Measurements from ENCODE around the gene DCC. TPM values are rescaled to one million over a fixed set of nuclear protein-coding genes. Genes with fewer than 3 reads are reported as not detected.

DCC gene
- total and polyA plus RNA-seq, 2 donors (not counting 1 experiment from before 2014, with no cell fraction given): 0.14 TPM; not detected in 1

DNA sequence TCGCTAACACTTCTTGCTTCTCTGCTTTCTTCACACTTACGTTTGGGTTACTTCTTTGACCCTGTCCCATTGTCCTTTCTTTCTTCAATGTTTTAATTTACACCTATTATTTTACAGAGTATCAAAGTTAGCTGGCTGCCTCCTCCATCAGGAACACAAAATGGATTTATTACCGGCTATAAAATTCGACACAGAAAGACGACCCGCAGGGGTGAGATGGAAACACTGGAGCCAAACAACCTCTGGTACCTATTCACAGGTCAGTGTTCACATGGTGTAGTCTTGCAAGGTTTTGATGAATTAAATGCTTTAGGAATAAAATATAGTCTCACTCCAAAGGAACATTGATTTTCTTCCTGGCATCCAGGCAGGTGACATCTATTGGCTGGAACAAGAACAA lies 965.5 kb downstream of the DCC start:
- Histone ChIP-seq H3K36me3 (ENCODE audit: control insufficient read depth, insufficient read depth, low read length) (no peaks in the 10 kb centered on the region), H3K27me3 (ENCODE audit: control insufficient read depth, insufficient read depth, low read length) (no peaks in the 10 kb centered on the region), H3K4me1 (ENCODE audit: control insufficient read depth, extremely low read depth, insufficient read depth, low read length) (no peaks in the 10 kb centered on the region), H2AFZ (ENCODE audit: low read length) (no peak overlapping the region), H3K4me3 (replicated peaks in 1 of 4; ENCODE audit: control extremely low read depth in 1 of 4, insufficient read depth in 1 of 4, low read depth in 3 of 4, low read length in 4 of 4) (no peak overlapping the region), H4K20me1 (ENCODE audit: control insufficient read depth, extremely low read depth, insufficient read depth, low read length) (no peaks in the 10 kb centered on the region), H3K79me2 (ENCODE audit: control insufficient read depth, insufficient read depth, low read length) (no peaks in the 10 kb centered on the region), H3K27ac (ENCODE audit: insufficient read depth, low read length) (no peak overlapping the region), H3K4me2 (ENCODE audit: extremely low read depth, insufficient read depth, low read length) (no peak overlapping the region), H3K9me3 (ENCODE audit: control insufficient read depth, insufficient read depth, low read depth, low read length) (no peaks in the 10 kb centered on the region), H3K9ac (ENCODE audit: insufficient read depth, low read length) (no peak overlapping the region)
- DNase-seq (ENCODE audit: low read depth in 2 of 2): no peak
- no peak for TF ChIP-seq EZH2 (IDR thresholded peaks at IDR 0.05; ENCODE audit: low read length, missing control alignments)

- H3K4me3 ChIP-seq (replicated peaks in 1 of 4; ENCODE audit: control extremely low read depth in 1 of 4, insufficient read depth in 1 of 4, low read depth in 3 of 4, low read length in 4 of 4): no peak overlapping the region
- H3K27ac ChIP-seq (ENCODE audit: insufficient read depth, low read length): no peak overlapping the region
- TF ChIP-seq, protein P1, sequence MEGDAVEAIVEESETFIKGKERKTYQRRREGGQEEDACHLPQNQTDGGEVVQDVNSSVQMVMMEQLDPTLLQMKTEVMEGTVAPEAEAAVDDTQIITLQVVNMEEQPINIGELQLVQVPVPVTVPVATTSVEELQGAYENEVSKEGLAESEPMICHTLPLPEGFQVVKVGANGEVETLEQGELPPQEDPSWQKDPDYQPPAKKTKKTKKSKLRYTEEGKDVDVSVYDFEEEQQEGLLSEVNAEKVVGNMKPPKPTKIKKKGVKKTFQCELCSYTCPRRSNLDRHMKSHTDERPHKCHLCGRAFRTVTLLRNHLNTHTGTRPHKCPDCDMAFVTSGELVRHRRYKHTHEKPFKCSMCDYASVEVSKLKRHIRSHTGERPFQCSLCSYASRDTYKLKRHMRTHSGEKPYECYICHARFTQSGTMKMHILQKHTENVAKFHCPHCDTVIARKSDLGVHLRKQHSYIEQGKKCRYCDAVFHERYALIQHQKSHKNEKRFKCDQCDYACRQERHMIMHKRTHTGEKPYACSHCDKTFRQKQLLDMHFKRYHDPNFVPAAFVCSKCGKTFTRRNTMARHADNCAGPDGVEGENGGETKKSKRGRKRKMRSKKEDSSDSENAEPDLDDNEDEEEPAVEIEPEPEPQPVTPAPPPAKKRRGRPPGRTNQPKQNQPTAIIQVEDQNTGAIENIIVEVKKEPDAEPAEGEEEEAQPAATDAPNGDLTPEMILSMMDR (conservative IDR thresholded peaks at IDR 0.05 in 1 of 2, IDR thresholded peaks at IDR 0.05 in 1 of 2; ENCODE audit: low read depth in 1 of 2, low read length in 2 of 2): no peak
- TF ChIP-seq EZH2 (IDR thresholded peaks at IDR 0.05; ENCODE audit: low read length, missing control alignments): no peak
- no peak overlapping the region for H3K9ac ChIP-seq (ENCODE audit: insufficient read depth, low read length)
- no peaks in the 10 kb centered on the region for H3K9me3 ChIP-seq (ENCODE audit: control insufficient read depth, insufficient read depth, low read depth, low read length)
- H3K4me1 ChIP-seq (ENCODE audit: control insufficient read depth, extremely low read depth, insufficient read depth, low read length): no peaks in the 10 kb centered on the region
- no peak overlapping the region for H3K4me2 ChIP-seq (ENCODE audit: extremely low read depth, insufficient read depth, low read length)
- no peaks in the 10 kb centered on the region for H3K36me3 ChIP-seq (ENCODE audit: control insufficient read depth, insufficient read depth, low read length)
- H3K79me2 ChIP-seq (ENCODE audit: control insufficient read depth, insufficient read depth, low read length): no peaks in the 10 kb centered on the region
- H4K20me1 ChIP-seq (ENCODE audit: control insufficient read depth, extremely low read depth, insufficient read depth, low read length): no peaks in the 10 kb centered on the region
- no peak overlapping the region for H2AFZ ChIP-seq (ENCODE audit: low read length)
- no peak for DNase-seq (ENCODE audit: low read depth in 2 of 2)
- no peaks in the 10 kb centered on the region for H3K27me3 ChIP-seq (ENCODE audit: control insufficient read depth, insufficient read depth, low read length)
Measured at GRCh38 chr18:53319628-53320027, 979.6 kb downstream of the DCC start.

GRCh38 chr18:53322163-53322562 lies 982.2 kb downstream of the DCC start:
- no peaks in the 10 kb centered on the region for H3K27me3 ChIP-seq (ENCODE audit: control insufficient read depth, insufficient read depth, low read length)
- H3K27ac ChIP-seq (ENCODE audit: insufficient read depth, low read length): no peak overlapping the region
- H3K79me2 ChIP-seq (ENCODE audit: control insufficient read depth, insufficient read depth, low read length): no peaks in the 10 kb centered on the region
- DNase-seq (ENCODE audit: low read depth in 2 of 2): no peak
- H3K36me3 ChIP-seq (ENCODE audit: control insufficient read depth, insufficient read depth, low read length): no peaks in the 10 kb centered on the region
- TF ChIP-seq EZH2 (IDR thresholded peaks at IDR 0.05; ENCODE audit: low read length, missing control alignments): no peak
- TF ChIP-seq, protein P1 (conservative IDR thresholded peaks at IDR 0.05 in 1 of 2, IDR thresholded peaks at IDR 0.05 in 1 of 2; ENCODE audit: low read depth in 1 of 2, low read length in 2 of 2): no peak
- H4K20me1 ChIP-seq (ENCODE audit: control insufficient read depth, extremely low read depth, insufficient read depth, low read length): no peaks in the 10 kb centered on the region
- no peaks in the 10 kb centered on the region for H3K9me3 ChIP-seq (ENCODE audit: control insufficient read depth, insufficient read depth, low read depth, low read length)
- H3K9ac ChIP-seq (ENCODE audit: insufficient read depth, low read length): no peak overlapping the region
- no peaks in the 10 kb centered on the region for H3K4me1 ChIP-seq (ENCODE audit: control insufficient read depth, extremely low read depth, insufficient read depth, low read length)
- H2AFZ ChIP-seq (ENCODE audit: low read length): no peak overlapping the region
- H3K4me3 ChIP-seq (replicated peaks in 1 of 4; ENCODE audit: control extremely low read depth in 1 of 4, insufficient read depth in 1 of 4, low read depth in 3 of 4, low read length in 4 of 4): no peak overlapping the region
- no peak overlapping the region for H3K4me2 ChIP-seq (ENCODE audit: extremely low read depth, insufficient read depth, low read length)

All from fibroblast of lung (primary cell).